ENCODE measurements around the gene NCOA3. TPM values are rescaled to one million over a fixed set of nuclear protein-coding genes. Genes with fewer than 3 reads are reported as not detected.
A peak's percentile ranks its signal among the peaks of the same experiment; 100 is the strongest.
"Not testable (repeated sequence)": the region's sequence is repeated elsewhere in the genome, so short reads cannot be mapped to it uniquely, and the experiment has no call there.

NCOA3 gene
- total RNA-seq, 1 experiment from 2014 or later: 30.2 TPM

DNA sequence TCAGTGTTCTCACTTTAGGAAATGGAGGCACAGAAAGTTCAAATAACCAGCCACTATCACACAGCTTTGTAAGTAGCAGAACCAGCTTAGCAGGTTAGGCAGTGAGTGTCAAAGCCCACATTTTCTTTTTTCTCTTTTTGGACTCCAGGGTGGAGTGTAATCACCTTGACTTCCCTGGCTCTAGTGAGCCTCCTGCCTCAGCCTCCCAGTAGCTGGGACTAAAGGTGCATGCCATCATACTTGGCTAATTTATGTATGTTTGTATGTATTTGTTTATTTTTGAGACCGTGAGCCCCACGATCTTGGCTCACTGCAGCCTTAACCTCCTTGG lies 7.8 kb upstream of the NCOA3 start:
- DNase-seq (ENCODE audit: low read depth): no peak
- in situ Hi-C loops (cut with HindIII; ENCODE audit: low pct_unique_long_range_greater_than_20kb, low sequenced_read_pairs): no loop called here

DNA sequence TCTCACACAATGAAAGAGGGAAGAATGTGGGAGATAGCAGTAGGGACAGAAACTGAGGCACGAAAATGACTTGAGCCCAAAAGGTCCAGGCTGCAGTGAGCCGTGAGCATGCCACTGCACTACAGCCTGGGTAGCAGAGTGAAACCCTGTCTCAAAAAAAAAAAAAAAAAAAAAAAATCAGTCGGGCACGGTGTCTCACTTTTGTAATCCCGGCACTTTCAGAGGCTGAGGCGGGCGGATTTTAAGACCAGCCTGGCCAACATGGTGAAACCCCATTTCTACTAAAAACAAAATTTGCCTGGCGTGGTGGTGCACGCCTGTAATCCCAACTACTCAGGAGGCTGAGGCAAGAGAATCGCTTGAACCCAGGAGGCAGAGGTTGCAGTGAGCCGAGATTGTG lies 7.1 kb upstream of the NCOA3 start:
- DNase-seq (ENCODE audit: low read depth); in situ Hi-C loops (cut with HindIII; ENCODE audit: low pct_unique_long_range_greater_than_20kb, low sequenced_read_pairs): not testable (repeated sequence)

DNA sequence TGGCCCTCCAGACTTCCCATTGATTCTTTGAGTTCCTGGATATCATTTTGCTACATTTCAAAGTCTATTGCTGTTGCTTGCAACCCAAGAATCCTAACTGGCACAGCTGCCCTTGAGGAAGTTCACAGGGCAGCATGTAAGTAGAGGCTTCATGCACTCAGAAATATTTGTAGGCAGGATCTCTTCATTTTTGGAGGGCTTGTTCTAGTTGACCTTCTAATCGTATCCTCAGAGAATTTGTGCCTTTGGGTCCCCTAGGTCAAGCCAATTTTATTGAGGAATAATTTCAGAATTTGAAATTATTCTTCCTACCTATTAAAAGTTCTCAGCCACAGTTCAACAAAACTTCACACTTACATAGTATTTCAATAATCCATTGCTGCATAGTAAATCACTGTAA lies 5.6 kb upstream of the NCOA3 start:
- in situ Hi-C loops (cut with HindIII; ENCODE audit: low pct_unique_long_range_greater_than_20kb, low sequenced_read_pairs): no loop called here

DNA sequence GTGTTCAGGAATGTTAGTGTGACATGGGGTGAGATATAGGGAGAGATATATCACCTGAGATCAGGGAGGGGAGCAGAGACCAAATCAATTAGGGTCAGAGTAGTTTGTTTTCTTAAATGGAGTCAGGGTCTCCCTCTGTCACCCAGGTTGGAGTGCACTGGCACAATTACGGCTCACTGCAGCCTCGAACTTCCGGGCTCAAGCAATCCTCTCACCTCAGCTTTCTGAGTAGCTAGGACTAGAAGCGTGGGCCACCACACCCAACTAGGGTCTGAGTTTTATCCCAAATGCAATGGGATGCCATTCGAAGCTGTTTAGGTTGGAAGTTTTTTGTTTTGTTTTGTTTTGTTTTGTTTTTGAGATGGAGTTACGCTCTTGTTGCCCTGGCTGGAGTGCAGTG lies 3.1 kb upstream of the NCOA3 start:
- in situ Hi-C loops (cut with HindIII; ENCODE audit: low pct_unique_long_range_greater_than_20kb, low sequenced_read_pairs): no loop called here
- no peak for DNase-seq (ENCODE audit: low read depth)

More for the DNA sequence above, 5.6 kb upstream of the NCOA3 start:
- no peak for DNase-seq (ENCODE audit: low read depth)

DNA sequence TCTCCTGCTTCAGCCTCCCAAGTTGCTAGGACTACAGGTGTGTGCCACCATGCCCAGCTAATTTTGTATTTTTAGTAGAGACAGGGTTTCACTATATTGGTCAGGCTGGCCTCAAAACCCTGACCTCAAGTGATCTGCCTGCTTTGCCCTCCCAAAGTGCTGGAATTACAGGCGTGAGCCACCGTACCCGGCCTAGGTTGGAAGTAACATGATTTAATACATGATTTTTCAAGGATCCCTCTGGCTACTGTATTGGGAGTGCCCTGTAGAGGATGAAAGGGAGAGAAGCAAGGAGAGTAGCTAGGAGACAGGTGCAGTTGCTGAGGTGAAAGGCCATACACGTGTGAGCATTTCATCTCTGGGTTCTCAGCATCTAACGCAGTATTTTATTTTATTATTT lies 2.6 kb upstream of the NCOA3 start:
- in situ Hi-C loops (cut with HindIII; ENCODE audit: low pct_unique_long_range_greater_than_20kb, low sequenced_read_pairs): no loop called here

DNA sequence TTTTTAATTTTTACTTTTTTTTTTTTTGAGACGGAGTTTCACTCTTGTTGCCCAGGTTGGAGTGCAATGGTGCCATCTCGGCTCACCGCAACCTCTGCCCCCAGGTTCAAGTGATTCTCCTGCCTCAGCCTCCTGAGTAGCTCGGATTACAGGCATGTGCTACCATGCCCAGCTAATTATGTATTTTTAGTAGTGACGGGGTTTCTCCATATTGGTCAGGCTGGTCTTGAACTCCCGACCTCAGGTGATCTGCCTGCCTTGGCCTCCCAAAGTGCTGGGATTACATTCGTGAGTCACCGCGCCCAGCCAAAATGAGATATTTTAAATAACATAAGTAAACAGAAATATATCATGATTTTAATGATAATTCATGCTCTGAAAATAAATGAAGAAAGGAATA lies 1.6 kb upstream of the NCOA3 start:
- DNase-seq (ENCODE audit: low read depth): not testable (repeated sequence)
- in situ Hi-C loops (cut with HindIII; ENCODE audit: low pct_unique_long_range_greater_than_20kb, low sequenced_read_pairs): loop anchor here (10.0 kb wide), 1 partner anchor 115 kb away; no protein-coding TSS in a partner anchor

More for the DNA sequence above, 2.6 kb upstream of the NCOA3 start:
- DNase-seq (ENCODE audit: low read depth): no peak

DNA sequence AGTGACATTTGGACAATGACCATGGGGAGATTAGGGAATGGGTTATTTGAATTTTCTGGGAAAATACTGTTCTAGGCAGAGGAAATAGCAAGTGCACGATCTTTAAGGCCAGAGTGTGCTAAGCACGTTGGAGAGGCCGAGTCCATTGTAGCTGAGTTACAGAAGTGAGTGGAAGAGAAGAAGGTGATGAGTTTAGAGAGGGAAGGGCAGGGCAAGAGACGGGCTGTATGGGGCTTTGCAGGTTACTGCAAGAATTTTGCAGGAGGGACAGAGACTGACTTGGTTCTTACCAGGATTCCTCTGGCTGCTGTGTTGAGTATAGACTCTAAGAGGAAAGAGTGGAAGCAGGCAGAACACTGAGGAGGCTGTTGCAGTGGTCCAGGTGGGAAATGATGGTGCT lies 1.1 kb upstream of the NCOA3 start:
- in situ Hi-C loops (cut with HindIII; ENCODE audit: low pct_unique_long_range_greater_than_20kb, low sequenced_read_pairs): loop anchor here (10.0 kb wide), 1 partner anchor 114 kb away; no protein-coding TSS in a partner anchor
- peak; percentile 43 for DNase-seq (ENCODE audit: low read depth)

DNA sequence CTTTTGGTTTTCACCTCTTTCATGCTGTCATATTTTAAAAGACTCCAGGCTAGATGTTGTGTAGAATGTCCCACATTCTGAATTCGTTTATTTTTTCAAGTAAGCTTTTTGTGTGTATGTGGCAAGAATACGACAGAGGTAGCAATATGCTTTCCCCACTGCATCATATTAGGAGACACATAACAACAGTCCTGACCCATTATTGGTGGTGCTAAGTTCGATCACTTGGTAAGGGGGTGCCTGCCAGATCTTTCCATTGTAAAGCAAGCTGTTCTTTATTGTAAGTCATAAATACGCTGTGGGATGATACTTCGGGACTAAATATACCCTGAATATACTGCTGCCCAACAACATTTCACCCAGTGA lies 588 bp upstream of the NCOA3 start:
- in situ Hi-C loops (cut with HindIII; ENCODE audit: low pct_unique_long_range_greater_than_20kb, low sequenced_read_pairs): loop anchor here (10.0 kb wide), 1 partner anchor 114 kb away; no protein-coding TSS in a partner anchor
- no peak for DNase-seq (ENCODE audit: low read depth)

DNA sequence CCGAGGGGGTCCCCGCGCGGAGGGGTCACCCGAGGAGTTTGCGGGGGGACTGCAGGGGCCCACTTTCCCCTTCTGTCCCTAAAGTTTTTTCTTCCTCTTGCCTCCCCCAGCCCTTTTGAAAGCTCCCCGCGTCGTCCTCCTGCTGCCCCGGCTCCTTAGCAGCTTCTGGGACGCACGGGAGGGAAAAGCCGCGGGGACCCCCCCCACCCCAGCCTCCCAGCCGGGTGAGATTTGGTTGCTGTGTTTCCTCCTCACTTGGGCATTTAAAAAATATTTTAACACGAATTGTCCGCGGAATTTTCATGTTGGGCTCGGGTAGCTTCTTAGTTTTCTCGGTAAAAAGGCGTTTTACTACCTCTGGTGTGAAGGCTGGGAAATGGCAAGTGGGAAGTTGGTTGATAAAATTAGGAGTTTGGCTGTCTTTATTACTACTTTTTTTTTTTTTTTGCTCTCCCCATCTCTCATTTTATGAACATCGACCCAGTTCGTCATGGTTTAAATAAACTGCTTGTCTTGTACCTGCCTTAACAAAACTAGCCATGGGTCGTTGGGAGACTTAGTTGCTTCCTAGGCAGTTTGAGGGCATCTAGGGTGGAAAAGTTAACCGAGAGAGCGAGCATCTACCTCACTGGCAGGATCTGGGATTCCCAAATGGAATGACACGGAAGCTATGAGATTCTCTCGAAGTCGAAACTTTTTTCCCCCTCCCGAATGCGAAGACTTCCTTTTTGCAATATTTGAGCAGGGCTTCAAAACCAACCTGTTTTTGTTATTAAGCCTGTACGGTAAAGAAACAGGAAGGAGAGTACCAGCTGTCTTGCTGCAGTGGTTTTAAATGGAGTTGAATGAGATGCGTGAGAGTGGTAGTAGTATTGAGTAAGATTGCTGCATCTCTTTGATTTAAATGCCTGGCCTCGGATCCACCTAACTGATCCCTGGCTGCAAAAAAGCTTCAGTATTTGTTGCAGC lies 868 bp downstream of the NCOA3 start:
- DNase-seq (ENCODE audit: low read depth): peak; percentile 54
- in situ Hi-C loops (cut with HindIII; ENCODE audit: low pct_unique_long_range_greater_than_20kb, low sequenced_read_pairs): loop anchor here (10.0 kb wide), 1 partner anchor 112 kb away; no protein-coding TSS in a partner anchor

DNA sequence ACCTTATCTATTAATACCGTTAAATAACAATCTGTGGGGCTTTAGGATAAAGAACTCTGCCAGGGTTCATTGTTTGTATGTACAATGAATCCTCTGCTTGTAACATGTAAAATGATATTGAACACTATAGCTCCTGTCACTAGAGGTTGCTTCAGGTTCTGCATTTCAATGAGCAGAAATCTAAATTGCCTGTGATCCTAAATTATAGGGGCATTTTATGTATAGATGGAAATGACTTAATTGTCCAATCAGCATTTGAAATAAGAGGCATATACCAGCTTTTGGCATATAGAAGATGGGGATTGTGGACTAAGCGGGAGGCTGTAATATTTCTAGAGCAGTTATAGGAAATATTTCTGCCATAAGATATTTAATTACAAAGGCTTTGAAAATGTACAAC lies 2.0 kb downstream of the NCOA3 start:
- in situ Hi-C loops (cut with HindIII; ENCODE audit: low pct_unique_long_range_greater_than_20kb, low sequenced_read_pairs): loop anchor here (10.0 kb wide), 1 partner anchor 111 kb away; no protein-coding TSS in a partner anchor
- DNase-seq (ENCODE audit: low read depth): no peak

DNA sequence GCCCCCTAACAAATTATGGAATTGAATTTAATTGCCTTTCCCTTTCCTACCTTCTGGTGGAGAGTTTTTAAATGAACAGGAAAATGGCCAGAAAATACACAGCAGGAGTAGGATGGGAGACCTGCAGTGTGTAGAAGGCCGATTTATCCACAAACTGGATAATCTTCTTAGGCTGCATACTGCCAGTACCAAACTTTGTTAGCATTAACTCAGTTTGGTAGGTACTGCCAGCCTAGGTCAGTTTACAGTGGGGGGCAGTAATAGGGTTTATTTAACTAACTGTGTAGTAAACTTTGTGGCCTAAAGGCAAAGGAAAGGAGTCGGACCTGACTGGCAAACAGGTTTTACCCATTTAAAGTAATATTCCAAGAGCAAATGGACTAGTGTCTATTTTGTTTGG lies 4.6 kb downstream of the NCOA3 start:
- DNase-seq (ENCODE audit: low read depth): no peak
- in situ Hi-C loops (cut with HindIII; ENCODE audit: low pct_unique_long_range_greater_than_20kb, low sequenced_read_pairs): loop anchor here (10.0 kb wide), 1 partner anchor 108 kb away; no protein-coding TSS in a partner anchor

DNA sequence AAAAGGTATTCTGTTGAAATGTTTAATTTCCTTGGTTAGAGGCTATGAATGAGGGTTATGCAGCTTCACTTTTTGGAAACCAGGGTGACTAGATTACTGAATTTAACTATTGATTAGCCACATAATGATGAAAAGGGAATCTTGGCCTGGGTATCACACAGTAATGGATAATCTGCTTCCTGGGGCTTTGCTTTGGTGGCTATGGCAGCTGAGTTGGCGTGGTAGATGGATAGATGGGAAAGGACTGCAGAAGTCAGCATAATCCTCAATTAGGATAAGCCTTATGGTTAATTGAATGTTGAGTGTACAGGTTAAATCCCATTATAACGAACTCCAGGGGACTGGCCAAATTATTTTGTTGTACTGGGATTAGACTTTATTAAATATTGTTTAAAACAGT lies 5.2 kb downstream of the NCOA3 start:
- no peak for DNase-seq (ENCODE audit: low read depth)
- in situ Hi-C loops (cut with HindIII; ENCODE audit: low pct_unique_long_range_greater_than_20kb, low sequenced_read_pairs): loop anchor here (10.0 kb wide), 1 partner anchor 108 kb away; no protein-coding TSS in a partner anchor

DNA sequence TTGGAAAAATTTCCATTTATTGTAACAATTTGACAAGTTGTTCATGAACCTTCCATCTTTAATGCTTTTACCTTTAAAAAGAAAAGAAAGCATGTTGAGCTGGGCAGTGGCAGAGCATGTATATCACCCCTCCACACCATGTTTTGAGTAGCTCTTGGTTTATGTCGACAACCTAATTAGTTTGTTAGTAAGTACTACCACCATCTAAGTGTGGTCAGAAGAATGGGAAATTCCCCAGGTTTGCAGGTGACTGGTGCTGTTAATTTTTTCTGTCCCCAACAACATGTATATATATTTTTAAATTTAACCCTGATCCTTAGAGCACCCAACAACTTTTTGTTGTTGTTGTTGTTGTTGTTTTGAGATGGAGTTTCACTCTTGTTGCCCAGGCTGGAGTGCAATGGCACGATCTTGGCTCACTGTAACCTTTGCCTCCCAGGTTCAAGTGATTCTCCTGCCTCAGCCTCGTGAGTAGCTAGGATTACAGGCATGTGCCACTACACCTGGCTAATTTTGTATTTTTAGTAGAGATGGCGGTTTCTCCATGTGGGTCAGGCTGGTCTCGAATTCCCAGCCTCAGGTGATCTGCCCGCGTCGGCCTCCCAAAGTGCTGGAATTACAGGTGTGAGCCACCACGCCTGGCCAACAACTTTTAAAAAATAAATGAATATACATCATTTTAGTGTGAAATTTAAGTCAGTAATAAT lies 5.7 kb downstream of the NCOA3 start:
- in situ Hi-C loops (cut with HindIII; ENCODE audit: low pct_unique_long_range_greater_than_20kb, low sequenced_read_pairs): loop anchor here (10.0 kb wide), 1 partner anchor 107 kb away; no protein-coding TSS in a partner anchor
- not testable (repeated sequence) for DNase-seq (ENCODE audit: low read depth)

DNA sequence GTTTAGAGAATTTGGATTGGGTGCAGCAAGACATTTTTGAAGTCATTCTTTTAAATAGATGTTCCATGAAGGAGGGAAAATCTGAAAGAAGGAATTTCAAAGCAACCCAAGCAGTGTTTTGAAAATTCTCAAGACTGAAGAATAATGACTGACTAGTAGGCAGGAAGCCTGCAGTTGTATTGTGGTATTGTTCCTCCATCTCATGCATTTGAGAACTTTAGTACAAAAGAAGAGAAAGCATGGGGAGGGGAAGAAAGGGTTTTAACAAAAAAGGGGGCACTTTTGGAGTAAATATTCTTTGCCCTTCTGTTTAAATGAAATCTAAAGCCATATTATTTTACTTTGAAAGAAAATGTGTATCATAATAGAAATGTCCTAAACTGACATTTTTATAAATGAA lies 6.6 kb downstream of the NCOA3 start:
- in situ Hi-C loops (cut with HindIII; ENCODE audit: low pct_unique_long_range_greater_than_20kb, low sequenced_read_pairs): loop anchor here (10.0 kb wide), 1 partner anchor 107 kb away; no protein-coding TSS in a partner anchor

DNA sequence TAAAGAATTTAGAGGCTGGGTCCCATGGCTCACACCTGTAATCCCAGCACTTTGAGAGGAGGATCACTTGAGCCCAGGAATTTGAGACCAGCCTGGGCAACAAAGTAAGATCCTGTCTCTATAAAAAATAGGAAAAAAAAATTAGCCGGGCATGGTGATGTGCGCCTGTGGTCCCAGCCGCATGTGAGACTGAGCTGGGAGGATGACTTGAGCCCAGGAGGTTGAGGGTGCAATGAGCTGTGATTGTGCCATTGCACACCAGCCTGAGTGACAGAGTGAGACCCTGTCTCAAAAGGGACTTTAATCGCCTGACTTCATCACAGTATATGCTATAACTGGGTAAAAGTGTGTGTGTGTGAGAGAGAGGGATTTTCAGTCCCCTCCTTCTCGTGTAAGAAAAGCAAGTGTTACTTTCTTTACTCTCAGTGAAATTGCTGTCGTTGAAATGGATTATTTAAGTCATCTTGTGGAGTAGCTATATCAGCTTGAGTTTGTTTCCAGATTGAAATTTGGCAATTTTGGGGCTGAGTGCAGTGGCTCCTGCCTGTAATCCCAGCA lies 7.5 kb downstream of the NCOA3 start:
- DNase-seq (ENCODE audit: low read depth): no peak
- in situ Hi-C loops (cut with HindIII; ENCODE audit: low pct_unique_long_range_greater_than_20kb, low sequenced_read_pairs): loop anchor here (10.0 kb wide), 1 partner anchor 106 kb away; no protein-coding TSS in a partner anchor

More for the DNA sequence above, 6.6 kb downstream of the NCOA3 start:
- no peak for DNase-seq (ENCODE audit: low read depth)

DNA sequence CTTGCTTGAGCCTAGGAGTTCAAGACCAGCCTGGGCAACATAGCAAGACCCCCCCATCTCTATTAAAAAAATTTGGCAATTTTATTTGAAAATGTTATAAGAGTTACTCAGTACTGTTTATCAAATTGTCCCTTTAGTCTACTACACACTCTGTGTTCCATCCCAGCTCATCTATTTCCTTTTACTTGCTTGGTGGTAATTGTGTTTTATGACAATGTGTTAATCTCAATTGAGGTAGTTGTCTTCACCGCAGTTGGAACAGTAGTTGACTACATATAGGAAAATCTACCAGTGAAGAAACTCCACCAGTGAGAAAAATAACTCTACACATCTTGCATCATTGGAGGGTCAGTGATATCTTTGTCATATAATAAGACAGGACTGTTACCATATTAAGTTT lies 8.0 kb downstream of the NCOA3 start:
- DNase-seq (ENCODE audit: low read depth): no peak
- in situ Hi-C loops (cut with HindIII; ENCODE audit: low pct_unique_long_range_greater_than_20kb, low sequenced_read_pairs): loop anchor here (10.0 kb wide), 1 partner anchor 105 kb away; no protein-coding TSS in a partner anchor

DNA sequence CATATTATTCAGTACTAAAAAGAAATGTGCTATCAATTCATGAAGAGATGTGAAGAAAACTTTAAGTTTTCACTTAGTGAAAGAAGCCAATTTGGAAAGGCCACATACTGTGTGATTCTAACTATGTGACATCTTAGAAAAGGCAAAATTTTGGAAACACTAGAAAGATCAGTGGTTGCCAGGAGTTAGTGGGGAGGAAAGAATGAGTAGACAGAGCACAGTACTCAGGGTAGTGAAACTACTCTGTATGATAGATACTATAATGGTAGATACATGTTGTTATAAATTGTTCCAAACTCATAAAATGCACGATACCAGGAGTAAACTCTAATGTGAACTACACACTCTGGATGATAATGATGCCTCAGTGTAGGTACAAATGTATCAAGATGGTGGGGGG lies 14.2 kb downstream of the NCOA3 start:
- in situ Hi-C loops (cut with HindIII; ENCODE audit: low pct_unique_long_range_greater_than_20kb, low sequenced_read_pairs): no loop called here
- no peak for DNase-seq (ENCODE audit: low read depth)

DNA sequence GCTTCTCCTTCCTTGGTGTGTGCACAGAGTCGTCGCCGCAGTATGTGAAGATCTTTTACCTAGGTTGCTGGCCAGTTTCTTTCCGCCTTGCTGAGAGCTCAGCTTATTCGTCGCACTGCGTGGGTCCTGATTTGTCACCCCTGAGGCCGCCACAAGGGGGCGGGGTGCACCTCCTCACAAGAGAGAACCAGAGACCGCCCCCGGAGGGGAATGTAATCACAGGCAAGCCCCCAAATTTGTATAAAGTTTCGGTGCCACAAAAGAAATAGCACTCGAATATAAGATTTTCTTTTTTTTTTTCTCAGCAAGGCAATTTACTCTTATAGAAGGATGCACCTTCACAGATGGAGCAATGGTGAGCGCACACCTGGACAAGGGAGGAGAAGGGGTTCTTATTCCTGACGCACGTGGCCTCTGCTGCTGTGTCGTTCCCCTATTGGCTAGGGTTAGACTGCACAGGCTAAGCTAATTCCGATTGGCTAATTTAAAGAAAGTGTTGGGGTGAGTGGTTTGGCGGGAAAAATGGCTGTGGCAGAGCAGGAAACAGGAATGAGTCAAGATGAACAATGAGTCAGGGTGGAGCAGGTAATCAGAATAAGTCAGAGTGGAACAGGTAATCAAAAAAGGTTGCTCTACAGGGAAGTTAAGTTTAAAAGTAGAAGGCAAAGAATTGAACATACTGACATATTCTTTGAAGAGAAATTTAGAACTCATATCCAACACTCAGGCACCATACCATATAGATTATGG lies 19.5 kb downstream of the NCOA3 start:
- no peak for DNase-seq (ENCODE audit: low read depth)
- in situ Hi-C loops (cut with HindIII; ENCODE audit: low pct_unique_long_range_greater_than_20kb, low sequenced_read_pairs): no loop called here
